BLaER1 treated with 17β-estradiol and CSF1 and Interleukin-3, amounts not matched to agents 10 nM and 100 nM (cell line): ENCODE results near the gene NFIX.

ENCODE experiments used
- H3K27ac ChIP-seq, 11 experiments: shearing (Covaris generic); formaldehyde crosslinking; 2 replicates each; pipeline ENCODE4 v1.8.1; 2022
- H3K27me3 ChIP-seq, 11 experiments: shearing (Covaris generic); formaldehyde crosslinking; 2 replicates each; pipeline ENCODE4 v1.8.1; 2022
- H3K36me3 ChIP-seq, 11 experiments: shearing (Covaris generic); formaldehyde crosslinking; 2 replicates each; pipeline ENCODE4 v1.8.1; 2022
- H3K4me1 ChIP-seq, 10 experiments: shearing (Covaris generic); formaldehyde crosslinking; 2 replicates each; pipeline ENCODE4 v1.8.1; 2022
- H3K4me2 ChIP-seq, 11 experiments: shearing (Covaris generic); formaldehyde crosslinking; 2 replicates each; pipeline ENCODE4 v1.8.1; 2022
- H3K4me3 ChIP-seq, 10 experiments: shearing (Covaris generic); formaldehyde crosslinking; 2 replicates each; pipeline ENCODE4 v1.8.1; 2022
- H3K9ac ChIP-seq, 11 experiments: shearing (Covaris generic); formaldehyde crosslinking; 2 replicates each; pipeline ENCODE4 v1.8.1; 2022
- H3K9me3 ChIP-seq, 11 experiments: shearing (Covaris generic); formaldehyde crosslinking; replicated peaks in 1 of 11; 2 replicates each; pipeline ENCODE4 v1.8.1; 2022
- H4K20me1 ChIP-seq, 11 experiments: shearing (Covaris generic); formaldehyde crosslinking; 2 replicates each; pipeline ENCODE4 v1.8.1; 2022
- Cebpa-rat ChIP-seq, 11 experiments: shearing (Covaris generic); IDR thresholded peaks; 2 replicates each; pipeline ENCODE4 v1.8.1; 2022

Gene NFIX

DNA sequence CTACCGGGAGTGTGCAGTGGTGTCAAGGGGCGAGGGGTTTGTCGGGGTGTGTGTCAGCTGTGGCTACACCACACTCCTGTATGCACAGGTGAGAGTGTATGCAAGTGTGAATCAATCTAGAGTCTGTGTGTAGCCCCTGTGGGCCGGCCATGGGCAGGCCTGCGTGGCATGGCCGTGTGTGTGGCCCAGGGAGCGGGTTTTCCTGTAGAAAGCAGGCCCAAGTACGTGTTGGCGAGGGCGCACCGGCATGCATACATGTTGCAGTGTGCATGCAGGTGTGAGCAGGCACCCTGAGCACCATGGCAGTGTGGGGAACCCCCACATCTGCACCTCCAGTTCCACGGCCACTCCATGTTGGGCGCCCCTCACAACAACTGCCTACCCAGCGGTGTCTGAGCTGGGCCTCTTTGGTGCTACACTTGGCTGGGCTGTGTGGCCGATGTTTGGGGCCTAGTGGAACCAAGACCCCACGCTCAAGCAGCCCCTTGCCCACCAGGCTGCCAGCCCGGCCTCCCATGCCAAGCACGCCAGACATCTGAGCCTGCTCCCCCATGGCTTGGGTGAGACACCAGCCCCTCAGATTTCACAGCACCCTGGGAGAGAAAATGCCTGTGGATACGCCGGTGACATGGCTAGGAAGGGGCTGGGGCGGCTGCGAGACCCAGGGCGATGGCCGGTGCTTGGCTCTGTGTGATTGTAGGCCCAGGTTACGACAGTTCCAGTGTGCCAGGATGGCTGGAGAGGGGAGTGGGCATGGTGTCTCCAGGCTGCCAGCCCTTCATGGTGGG lies 2.1 kb downstream of the NFIX start:
- Histone ChIP-seq H3K27me3 (peaks cover 6 to 24% (median 8%) of the 10 kb centered on the region in 11 experiments; a peak in 18 of 22 replicates), H3K4me2 (peak overlapping the region in 9 of 11 experiments; percentile 90 to 99 (median 97); a peak in 18 of 22 replicates), H4K20me1 (peaks cover 0 to 55% (median 37%) of the 10 kb centered on the region in 11 experiments; a peak in 17 of 22 replicates), H3K9me3 (no peaks in the 10 kb centered on the region), H3K9ac (peak overlapping the region in 6 of 11 experiments; percentile 84 to 91 (median 86); a peak in 7 of 22 replicates), H3K4me1 (peaks cover 0 to 47% (median 35%) of the 10 kb centered on the region in 10 experiments; a peak in 17 of 20 replicates), H3K27ac (0 out of 22 replicates have a peak overlapping the region, but pooled peaks of 1 of the 11 experiments have one; percentile 12), H3K4me3 (peak overlapping the region in 3 of 10 experiments; percentile 79 to 80 (median 80); a peak in 2 of 20 replicates), H3K36me3 (peaks cover 0 to 16% (median 6%) of the 10 kb centered on the region in 11 experiments; a peak in 7 of 22 replicates)
- no peak for TF ChIP-seq Cebpa-rat (IDR thresholded peaks at IDR 0.05)

DNA sequence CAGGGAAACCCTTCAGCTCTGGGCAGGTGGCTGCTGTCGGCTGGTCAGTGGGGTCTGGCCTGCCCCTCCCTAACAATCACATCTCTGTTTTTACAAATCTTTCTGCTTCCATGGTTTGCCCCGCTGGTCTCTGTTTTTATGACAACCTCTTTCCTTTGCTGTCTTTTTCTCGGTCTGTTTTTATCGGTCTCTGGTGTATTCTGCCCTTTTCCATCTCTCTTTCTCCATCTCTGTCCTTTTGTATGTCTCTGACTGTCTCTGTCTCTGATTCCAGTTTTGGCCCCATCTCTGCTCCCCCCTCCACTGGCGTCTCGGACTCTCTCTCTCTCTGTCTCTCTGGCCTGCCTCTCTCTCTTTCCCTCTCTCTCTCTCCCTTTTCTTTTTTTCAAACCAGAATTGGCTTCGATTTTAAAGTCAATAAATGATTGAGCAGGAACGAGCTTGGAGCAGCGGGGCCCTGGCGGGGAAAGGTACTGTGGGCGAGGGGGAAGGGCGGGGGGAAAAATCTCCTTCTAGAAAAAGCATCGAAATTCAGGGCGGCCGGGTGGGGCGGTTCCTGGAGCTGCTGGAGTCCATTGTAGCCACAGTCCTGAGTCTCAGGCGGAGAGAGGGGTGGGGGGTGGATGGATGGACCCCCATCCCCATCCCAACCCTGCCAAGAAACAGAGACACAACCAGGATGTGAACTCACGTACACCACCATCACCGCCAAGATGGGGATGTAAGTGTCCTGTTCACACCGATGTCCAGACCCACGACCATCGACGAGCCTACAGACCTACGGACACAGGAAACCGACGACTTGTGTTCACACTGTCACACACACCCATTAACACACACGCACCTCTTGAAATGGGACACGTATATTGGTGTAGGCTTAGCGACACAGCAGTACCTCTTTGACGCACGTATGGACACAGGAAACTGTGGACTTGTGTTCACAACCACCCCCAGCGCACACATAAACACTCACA lies 3.0 kb downstream of the NFIX start:
- Histone ChIP-seq H3K27me3 (peaks cover 6 to 24% (median 8%) of the 10 kb centered on the region in 11 experiments; a peak in 18 of 22 replicates), H3K27ac (no peak overlapping the region), H3K4me1 (peaks cover 0 to 47% (median 35%) of the 10 kb centered on the region in 10 experiments; a peak in 17 of 20 replicates), H3K9ac (peak overlapping the region in 4 of 11 experiments; percentile 1 to 87 (median 34); a peak in 4 of 22 replicates), H3K4me2 (peak overlapping the region in 5 of 11 experiments; percentile 90 to 99 (median 95); a peak in 5 of 22 replicates), H3K36me3 (peaks cover 0 to 16% (median 6%) of the 10 kb centered on the region in 11 experiments; a peak in 7 of 22 replicates), H3K9me3 (no peaks in the 10 kb centered on the region), H3K4me3 (no peak overlapping the region), H4K20me1 (peaks cover 0 to 63% (median 42%) of the 10 kb centered on the region in 11 experiments; a peak in 17 of 22 replicates)
- no peak for TF ChIP-seq Cebpa-rat (IDR thresholded peaks at IDR 0.05)

DNA sequence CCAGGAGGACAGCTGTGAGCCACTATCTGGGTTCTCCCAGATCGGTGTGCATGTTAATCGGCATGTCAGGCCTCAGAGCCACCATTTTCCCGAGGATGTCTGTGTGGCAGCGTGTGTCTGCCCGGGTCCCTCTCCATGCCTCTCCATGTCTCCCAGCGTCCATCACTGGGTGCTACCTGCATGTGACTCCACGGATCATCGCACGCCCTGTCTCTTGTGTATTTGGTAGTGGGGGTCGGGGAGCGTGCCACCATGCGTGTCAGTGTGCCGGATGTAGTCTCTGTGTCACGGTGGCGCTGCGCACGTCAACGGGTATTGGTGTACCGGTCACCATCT lies 5.9 kb downstream of the NFIX start:
- no peak for TF ChIP-seq Cebpa-rat (IDR thresholded peaks at IDR 0.05)
- H3K27me3 ChIP-seq: peaks cover under 1 to 13% (median 5%) of the 10 kb centered on the region in 11 experiments; a peak in 18 of 22 replicates
- peak overlapping the region in 6 of 11 experiments; percentile 6 to 43 (median 26); a peak in 6 of 22 replicates for H3K4me2 ChIP-seq
- no peaks in the 10 kb centered on the region for H3K9me3 ChIP-seq
- no peak overlapping the region for H3K27ac ChIP-seq
- H3K36me3 ChIP-seq: peaks cover 0 to 16% (median 6%) of the 10 kb centered on the region in 11 experiments; a peak in 7 of 22 replicates
- H3K4me3 ChIP-seq: no peak overlapping the region
- peaks cover 0 to 92% (median 63%) of the 10 kb centered on the region in 11 experiments; a peak in 17 of 22 replicates for H4K20me1 ChIP-seq
- H3K4me1 ChIP-seq: peaks cover 0 to 44% (median 33%) of the 10 kb centered on the region in 10 experiments; a peak in 15 of 20 replicates
- H3K9ac ChIP-seq: peak overlapping the region in 2 of 11 experiments; percentile 10 to 15; a peak in 1 of 22 replicates

DNA sequence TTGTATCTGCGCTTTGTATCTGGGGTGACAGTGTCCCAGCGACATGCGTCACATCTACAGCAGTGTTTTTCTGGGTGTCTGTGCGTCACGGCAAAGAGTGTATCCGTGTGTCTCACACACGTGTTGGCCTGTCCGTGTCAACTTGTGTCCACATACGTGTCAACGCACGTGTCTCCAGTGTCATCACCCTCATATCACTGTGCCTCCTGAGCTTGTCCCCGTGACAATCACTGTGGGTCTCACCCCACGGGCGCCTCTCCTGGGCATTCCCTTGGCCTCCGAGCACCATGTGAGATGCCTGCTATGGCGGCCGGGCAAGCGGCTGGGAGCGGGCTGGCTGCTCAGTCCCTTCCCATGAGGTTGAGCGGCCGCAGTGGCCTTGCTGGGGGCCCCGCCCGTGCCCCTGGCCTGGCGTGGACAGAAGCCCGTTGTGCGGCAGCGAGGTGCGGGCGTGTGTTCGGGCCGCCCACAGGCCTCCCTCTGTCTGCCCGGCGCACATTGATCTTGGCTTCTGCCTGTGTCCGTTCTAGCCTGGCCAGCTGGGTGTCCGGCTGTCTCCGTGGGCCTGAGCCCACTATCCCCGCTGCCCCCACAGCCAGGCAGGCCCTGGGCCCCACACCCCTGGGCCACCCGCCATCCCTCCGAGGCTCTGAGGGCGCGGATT lies 6.4 kb downstream of the NFIX start:
- no peak overlapping the region for H3K9ac ChIP-seq
- peaks cover 0 to 8% (median under 1%) of the 10 kb centered on the region in 11 experiments; a peak in 12 of 22 replicates for H3K27me3 ChIP-seq
- no peak overlapping the region for H3K27ac ChIP-seq
- peaks cover 0 to 46% (median 35%) of the 10 kb centered on the region in 10 experiments; a peak in 15 of 20 replicates for H3K4me1 ChIP-seq
- TF ChIP-seq Cebpa-rat (IDR thresholded peaks at IDR 0.05): no peak
- H4K20me1 ChIP-seq: peaks cover 0 to 95% (median 64%) of the 10 kb centered on the region in 11 experiments; a peak in 17 of 22 replicates
- H3K36me3 ChIP-seq: peaks cover 0 to 16% (median 6%) of the 10 kb centered on the region in 11 experiments; a peak in 7 of 22 replicates
- peak overlapping the region in 5 of 11 experiments; percentile 6 to 43 (median 19); a peak in 5 of 22 replicates for H3K4me2 ChIP-seq
- H3K4me3 ChIP-seq: no peak overlapping the region
- no peaks in the 10 kb centered on the region for H3K9me3 ChIP-seq

DNA sequence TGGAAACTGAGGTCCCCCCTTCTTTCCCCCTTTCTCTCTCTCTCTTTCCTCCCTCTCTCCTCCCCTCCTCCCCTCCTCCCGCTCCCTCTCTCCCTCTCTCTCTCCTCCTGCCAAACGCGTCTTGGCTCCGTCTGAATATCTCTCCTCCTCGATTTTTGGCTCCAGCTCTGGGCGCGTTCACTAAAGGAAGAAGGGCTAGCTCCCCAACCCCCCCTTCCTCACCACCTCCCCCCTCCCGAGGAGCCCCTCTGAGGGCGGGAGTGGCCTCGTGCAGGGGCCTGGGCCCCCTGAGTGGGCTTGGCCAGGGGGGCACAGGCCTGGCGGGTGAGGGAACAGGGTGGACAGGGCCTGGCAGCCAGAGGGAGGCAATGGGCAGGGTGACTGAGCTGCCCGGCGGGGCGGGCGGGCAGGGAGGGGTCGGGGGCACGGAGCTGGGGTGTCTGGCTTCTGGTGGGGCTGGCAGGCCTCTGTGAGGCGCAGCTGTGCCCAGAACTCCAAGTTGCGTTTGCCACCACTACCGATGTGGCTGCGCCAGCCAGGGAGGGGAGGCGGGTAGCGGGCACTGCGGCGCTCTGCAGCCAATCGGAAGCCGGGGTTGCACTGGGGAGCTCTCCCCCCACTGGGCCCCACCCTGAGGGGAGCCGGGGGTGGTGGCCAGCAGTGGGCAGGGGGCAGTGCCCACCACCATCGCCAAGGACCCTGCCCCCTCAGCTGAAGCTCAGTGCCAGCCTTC lies 7.1 kb downstream of the NFIX start:
- Histone ChIP-seq H3K27ac (no peak overlapping the region), H3K4me1 (peaks cover 0 to 43% (median 32%) of the 10 kb centered on the region in 10 experiments; a peak in 14 of 20 replicates), H3K9ac (no peak overlapping the region), H3K4me2 (no peak overlapping the region), H3K9me3 (no peaks in the 10 kb centered on the region), H3K36me3 (peaks cover 0 to 16% (median 6%) of the 10 kb centered on the region in 11 experiments; a peak in 7 of 22 replicates), H3K27me3 (peaks cover 0 to 1% (median 0%) of the 10 kb centered on the region in 11 experiments; a peak in 1 of 22 replicates), H3K4me3 (no peak overlapping the region), H4K20me1 (peaks cover 0 to 95% (median 62%) of the 10 kb centered on the region in 11 experiments; a peak in 17 of 22 replicates)
- no peak for TF ChIP-seq Cebpa-rat (IDR thresholded peaks at IDR 0.05)

DNA sequence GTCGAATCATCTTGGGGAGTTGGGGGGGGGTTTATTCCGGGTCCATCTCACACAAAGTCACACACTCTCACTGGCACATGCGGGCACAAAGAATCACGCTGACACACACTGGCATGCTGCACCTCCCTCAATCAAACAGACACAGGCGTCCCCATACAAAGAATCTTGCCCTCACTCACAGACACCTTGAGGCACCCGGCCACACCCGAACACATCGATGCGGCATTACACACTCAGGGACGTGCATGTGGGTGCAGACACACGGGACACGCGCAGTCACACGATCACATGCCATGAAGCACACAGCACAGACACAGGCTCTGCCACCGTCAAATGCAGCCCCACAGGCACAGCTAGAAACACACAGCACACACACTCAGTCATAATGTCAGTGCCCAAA lies 7.8 kb downstream of the NFIX start:
- peaks cover 0 to 4% (median 2%) of the 10 kb centered on the region in 11 experiments; a peak in 9 of 22 replicates for H3K27me3 ChIP-seq
- H3K36me3 ChIP-seq: peaks cover 0 to 16% (median 6%) of the 10 kb centered on the region in 11 experiments; a peak in 7 of 22 replicates
- H3K4me3 ChIP-seq: no peak overlapping the region

DNA sequence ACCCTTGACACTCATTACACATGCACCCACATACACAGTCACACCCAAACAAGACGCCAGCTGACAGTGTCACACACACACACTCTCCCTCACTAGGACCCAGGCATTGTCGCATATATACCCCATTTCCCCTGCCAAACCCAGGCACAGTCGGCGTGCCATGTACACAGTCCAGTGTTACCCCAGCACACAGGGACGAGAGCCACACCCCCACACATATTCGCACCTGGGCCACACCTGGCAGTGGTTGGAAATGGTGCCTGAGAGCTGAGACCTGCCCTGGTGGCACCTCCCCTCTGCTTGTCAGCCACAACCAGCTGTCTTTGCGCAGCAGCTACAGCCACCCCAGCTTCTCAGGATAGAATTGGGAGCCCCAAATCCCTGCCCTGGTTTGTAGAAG lies 9.0 kb downstream of the NFIX start:
- TF ChIP-seq Cebpa-rat (IDR thresholded peaks at IDR 0.05): no peak
- Histone ChIP-seq H4K20me1 (peaks cover 0 to 95% (median 72%) of the 10 kb centered on the region in 11 experiments; a peak in 17 of 22 replicates), H3K9ac (no peak overlapping the region), H3K36me3 (peaks cover 0 to 10% (median 0%) of the 10 kb centered on the region in 11 experiments; a peak in 3 of 22 replicates), H3K27me3 (peaks cover 11 to 16% (median 14%) of the 10 kb centered on the region in 11 experiments), H3K9me3 (no peaks in the 10 kb centered on the region), H3K4me2 (no peak overlapping the region), H3K4me1 (peaks cover 0 to 36% (median 29%) of the 10 kb centered on the region in 10 experiments; a peak in 15 of 20 replicates), H3K4me3 (no peak overlapping the region), H3K27ac (no peak overlapping the region)

More for the DNA sequence above, 7.8 kb downstream of the NFIX start:
- Histone ChIP-seq H4K20me1 (peaks cover 0 to 94% (median 61%) of the 10 kb centered on the region in 11 experiments; a peak in 16 of 22 replicates), H3K27ac (no peak overlapping the region), H3K4me2 (no peak overlapping the region), H3K4me1 (peaks cover 0 to 36% (median 28%) of the 10 kb centered on the region in 10 experiments; a peak in 14 of 20 replicates), H3K9ac (no peak overlapping the region), H3K9me3 (no peaks in the 10 kb centered on the region)
- no peak for TF ChIP-seq Cebpa-rat (IDR thresholded peaks at IDR 0.05)
